ENCODE results near the gene MRPS27.

MRPS27 gene

DNA sequence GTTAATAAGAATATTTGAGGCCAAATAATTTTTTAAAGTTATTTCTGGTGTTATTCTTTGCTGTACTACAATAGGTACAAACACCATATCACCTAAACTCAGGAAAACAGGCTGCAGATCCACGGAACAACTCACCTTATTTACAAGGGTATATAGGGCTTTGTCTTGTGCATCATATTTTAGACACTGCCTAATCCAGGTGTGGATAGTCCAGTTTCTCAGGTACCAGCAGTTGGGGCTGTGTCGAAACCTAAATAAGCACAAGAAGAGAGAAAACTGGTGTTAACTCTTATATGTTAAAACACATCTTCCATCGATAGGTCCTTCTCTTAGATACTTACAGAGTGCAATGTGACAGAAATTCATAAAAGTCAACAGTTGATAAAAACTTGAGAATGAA lies 82.2 kb downstream of the MRPS27 start:
- H2AFZ ChIP-seq (ENCODE audit: low read depth): no peak overlapping the region
- H3K27me3 ChIP-seq (ENCODE audit: insufficient read depth, low read depth): no peaks in the 10 kb centered on the region
- H3K9ac ChIP-seq: no peak overlapping the region
- H4K20me1 ChIP-seq (ENCODE audit: insufficient read depth): 0 out of 2 replicates have a peak, but pooled peaks cover 3% of the 10 kb centered on the region
- no peak overlapping the region for H3K4me3 ChIP-seq (IDR thresholded peaks at IDR 0.05; ENCODE audit: insufficient read depth, low read depth, low read length)
- H3K27ac ChIP-seq: no peak overlapping the region
- H3K4me2 ChIP-seq: no peak overlapping the region
- H3K4me1 ChIP-seq (ENCODE audit: low read depth, poor library complexity, severe bottlenecking): peaks cover 21% of the 10 kb centered on the region
- no peaks in the 10 kb centered on the region for H3K36me3 ChIP-seq (ENCODE audit: insufficient read depth)
- H3K79me2 ChIP-seq (ENCODE audit: insufficient read depth, low read depth): no peaks in the 10 kb centered on the region
- TF ChIP-seq, protein P1, sequence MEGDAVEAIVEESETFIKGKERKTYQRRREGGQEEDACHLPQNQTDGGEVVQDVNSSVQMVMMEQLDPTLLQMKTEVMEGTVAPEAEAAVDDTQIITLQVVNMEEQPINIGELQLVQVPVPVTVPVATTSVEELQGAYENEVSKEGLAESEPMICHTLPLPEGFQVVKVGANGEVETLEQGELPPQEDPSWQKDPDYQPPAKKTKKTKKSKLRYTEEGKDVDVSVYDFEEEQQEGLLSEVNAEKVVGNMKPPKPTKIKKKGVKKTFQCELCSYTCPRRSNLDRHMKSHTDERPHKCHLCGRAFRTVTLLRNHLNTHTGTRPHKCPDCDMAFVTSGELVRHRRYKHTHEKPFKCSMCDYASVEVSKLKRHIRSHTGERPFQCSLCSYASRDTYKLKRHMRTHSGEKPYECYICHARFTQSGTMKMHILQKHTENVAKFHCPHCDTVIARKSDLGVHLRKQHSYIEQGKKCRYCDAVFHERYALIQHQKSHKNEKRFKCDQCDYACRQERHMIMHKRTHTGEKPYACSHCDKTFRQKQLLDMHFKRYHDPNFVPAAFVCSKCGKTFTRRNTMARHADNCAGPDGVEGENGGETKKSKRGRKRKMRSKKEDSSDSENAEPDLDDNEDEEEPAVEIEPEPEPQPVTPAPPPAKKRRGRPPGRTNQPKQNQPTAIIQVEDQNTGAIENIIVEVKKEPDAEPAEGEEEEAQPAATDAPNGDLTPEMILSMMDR (conservative IDR thresholded peaks at IDR 0.05; ENCODE audit: low read depth, low read length): no peak

DNA sequence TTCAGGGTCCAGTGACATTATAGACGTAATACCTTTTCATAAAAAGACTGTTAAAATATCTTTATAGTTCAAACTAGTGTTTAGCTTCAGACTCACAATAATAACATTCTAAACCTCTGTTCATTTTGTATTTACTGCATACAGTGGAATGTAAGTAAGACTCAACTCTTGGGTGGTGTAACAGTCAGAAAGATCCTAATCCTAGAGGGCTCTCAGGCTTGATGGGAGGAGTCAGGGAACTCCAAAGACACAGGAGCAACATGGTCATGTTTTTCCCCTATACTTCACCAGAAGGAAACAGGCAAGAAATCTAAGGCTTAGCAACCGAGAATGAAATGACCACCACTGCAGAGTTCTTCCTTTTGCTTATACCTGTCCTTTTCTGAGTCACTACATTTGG lies 82.6 kb downstream of the MRPS27 start:
- Histone ChIP-seq H3K4me3 (IDR thresholded peaks at IDR 0.05; ENCODE audit: insufficient read depth, low read depth, low read length) (no peak overlapping the region), H2AFZ (ENCODE audit: low read depth) (no peak overlapping the region), H3K9ac (no peak overlapping the region), H3K4me1 (ENCODE audit: low read depth, poor library complexity, severe bottlenecking) (peaks cover 26% of the 10 kb centered on the region), H4K20me1 (ENCODE audit: insufficient read depth) (0 out of 2 replicates have a peak, but pooled peaks cover 3% of the 10 kb centered on the region), H3K4me2 (no peak overlapping the region), H3K27me3 (ENCODE audit: insufficient read depth, low read depth) (no peaks in the 10 kb centered on the region), H3K36me3 (ENCODE audit: insufficient read depth) (no peaks in the 10 kb centered on the region), H3K27ac (no peak overlapping the region), H3K79me2 (ENCODE audit: insufficient read depth, low read depth) (no peaks in the 10 kb centered on the region)
- TF ChIP-seq, protein P1 (conservative IDR thresholded peaks at IDR 0.05; ENCODE audit: low read depth, low read length): no peak

DNA sequence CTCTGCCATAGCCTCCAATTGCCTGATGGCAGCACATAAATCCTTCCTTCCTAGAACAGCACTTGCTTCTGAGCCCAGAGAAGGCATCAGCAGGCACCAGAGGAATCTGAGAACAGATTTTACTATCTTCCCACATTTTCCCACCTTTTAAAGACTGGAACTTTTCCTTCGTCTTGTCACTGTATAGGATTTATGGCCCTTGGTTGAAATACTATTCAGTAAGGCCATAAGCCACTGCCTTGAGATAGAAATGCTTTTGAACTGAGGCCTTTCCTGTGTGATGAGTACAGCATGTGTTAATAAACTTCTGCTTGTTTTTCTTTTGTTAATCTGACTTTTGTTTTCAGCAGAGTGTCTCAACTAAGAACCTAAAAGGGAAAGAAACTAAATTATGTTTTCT lies 84.3 kb downstream of the MRPS27 start:
- Histone ChIP-seq H3K9ac (no peak overlapping the region), H3K4me2 (no peak overlapping the region), H3K36me3 (ENCODE audit: insufficient read depth) (no peaks in the 10 kb centered on the region), H3K4me1 (ENCODE audit: low read depth, poor library complexity, severe bottlenecking) (peaks cover 40% of the 10 kb centered on the region), H4K20me1 (ENCODE audit: insufficient read depth) (0 out of 2 replicates have a peak, but pooled peaks cover 3% of the 10 kb centered on the region), H3K4me3 (IDR thresholded peaks at IDR 0.05; ENCODE audit: insufficient read depth, low read depth, low read length) (no peak overlapping the region), H3K27me3 (ENCODE audit: insufficient read depth, low read depth) (no peaks in the 10 kb centered on the region), H3K27ac (no peak overlapping the region), H2AFZ (ENCODE audit: low read depth) (no peak overlapping the region), H3K79me2 (ENCODE audit: insufficient read depth, low read depth) (no peaks in the 10 kb centered on the region)
- TF ChIP-seq, protein P1 (conservative IDR thresholded peaks at IDR 0.05; ENCODE audit: low read depth, low read length): no peak

DNA sequence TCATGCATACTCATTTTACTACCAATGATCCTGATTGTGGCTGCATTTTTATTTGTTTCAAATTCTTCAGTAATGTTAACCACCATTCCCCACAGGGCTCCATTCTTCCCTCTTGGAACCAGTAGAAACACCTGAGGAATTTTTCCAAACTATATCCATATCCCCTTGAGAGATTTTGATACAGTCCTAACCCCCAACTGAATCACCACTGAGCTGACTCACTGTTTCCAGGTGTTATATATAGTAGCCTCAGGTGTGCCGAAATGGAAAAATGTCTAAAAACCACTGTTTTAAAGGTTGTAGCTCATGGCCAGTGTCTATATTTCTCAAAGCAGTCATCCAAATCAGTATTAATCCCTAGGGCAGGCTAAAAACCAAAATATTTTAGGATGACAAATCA lies 85.2 kb downstream of the MRPS27 start:
- Histone ChIP-seq H3K36me3 (ENCODE audit: insufficient read depth) (no peaks in the 10 kb centered on the region), H3K4me3 (IDR thresholded peaks at IDR 0.05; ENCODE audit: insufficient read depth, low read depth, low read length) (no peak overlapping the region), H3K9ac (no peak overlapping the region), H3K4me1 (ENCODE audit: low read depth, poor library complexity, severe bottlenecking) (peaks cover 40% of the 10 kb centered on the region), H4K20me1 (ENCODE audit: insufficient read depth) (0 out of 2 replicates have a peak, but pooled peaks cover 3% of the 10 kb centered on the region), H3K27me3 (ENCODE audit: insufficient read depth, low read depth) (no peaks in the 10 kb centered on the region), H3K4me2 (peak overlapping the region; percentile 6; the same call in 1 of the 2 replicates), H2AFZ (ENCODE audit: low read depth) (no peak overlapping the region), H3K79me2 (ENCODE audit: insufficient read depth, low read depth) (no peaks in the 10 kb centered on the region), H3K27ac (no peak overlapping the region)
- TF ChIP-seq, protein P1 (conservative IDR thresholded peaks at IDR 0.05; ENCODE audit: low read depth, low read length): no peak
